Measurements from ENCODE around the gene TMEM255A.

The TMEM255A gene

GRCh38 chrX:120334603-120335002 is 23.3 kb upstream of the TMEM255A start:
- no peak for ATAC-seq
- TF ChIP-seq OSR1 (CRISPR knock-in tag; IDR thresholded peaks at IDR 0.05): no peak
- no peak for TF ChIP-seq RARB (CRISPR knock-in tag; IDR thresholded peaks at IDR 0.05)
- TF ChIP-seq ZNF565 (CRISPR knock-in tag; conservative IDR thresholded peaks at IDR 0.05; ENCODE audit: low read depth): no peak
- TF ChIP-seq SNAI2 (CRISPR knock-in tag; IDR thresholded peaks at IDR 0.05): no peak
- no peak for TF ChIP-seq TCF4 (CRISPR knock-in tag; IDR thresholded peaks at IDR 0.05; ENCODE audit: borderline replicate concordance)
- no peak for TF ChIP-seq PPARA (CRISPR knock-in tag; IDR thresholded peaks at IDR 0.05; ENCODE audit: borderline replicate concordance)
- TF ChIP-seq TOX (CRISPR knock-in tag; IDR thresholded peaks at IDR 0.05; ENCODE audit: borderline replicate concordance): no peak
- TF ChIP-seq ZNF70 (CRISPR knock-in tag; IDR thresholded peaks at IDR 0.05): no peak
- no peak for TF ChIP-seq POU6F1 (CRISPR knock-in tag; IDR thresholded peaks at IDR 0.05; ENCODE audit: borderline replicate concordance, low read depth)
- TF ChIP-seq ZFP3 (CRISPR knock-in tag; IDR thresholded peaks at IDR 0.05): no peak
- no peak for TF ChIP-seq ZFP30 (CRISPR knock-in tag; IDR thresholded peaks at IDR 0.05)
- TF ChIP-seq ARNTL (CRISPR knock-in tag; IDR thresholded peaks at IDR 0.05; ENCODE audit: borderline replicate concordance, low read depth): no peak
- TF ChIP-seq CSDC2 (CRISPR knock-in tag; IDR thresholded peaks at IDR 0.05): no peak
- TF ChIP-seq CREB5 (CRISPR knock-in tag; IDR thresholded peaks at IDR 0.05; ENCODE audit: low read depth): no peak
- TF ChIP-seq BACH2 (CRISPR knock-in tag; IDR thresholded peaks at IDR 0.05; ENCODE audit: borderline replicate concordance): no peak
- no peak for TF ChIP-seq ZC3H10 (CRISPR knock-in tag; IDR thresholded peaks at IDR 0.05)
- no peak for TF ChIP-seq ZNF8 (CRISPR knock-in tag; IDR thresholded peaks at IDR 0.05)
- TF ChIP-seq ISL1 (CRISPR knock-in tag; IDR thresholded peaks at IDR 0.05): no peak
- TF ChIP-seq TSHZ2 (CRISPR knock-in tag; IDR thresholded peaks at IDR 0.05): no peak

GRCh38 chrX:120334151-120334550 is 22.9 kb upstream of the TMEM255A start:
- ATAC-seq: no peak
- TF ChIP-seq ISL1 (CRISPR knock-in tag; IDR thresholded peaks at IDR 0.05) (no peak), ZNF70 (CRISPR knock-in tag; IDR thresholded peaks at IDR 0.05) (no peak), CSDC2 (CRISPR knock-in tag; IDR thresholded peaks at IDR 0.05) (no peak), PATZ1 (CRISPR knock-in tag; IDR thresholded peaks at IDR 0.05; ENCODE audit: borderline replicate concordance) (no peak), CSRNP3 (CRISPR knock-in tag; IDR thresholded peaks at IDR 0.05) (no peak), ZFP3 (CRISPR knock-in tag; IDR thresholded peaks at IDR 0.05) (no peak), ARNTL (CRISPR knock-in tag; IDR thresholded peaks at IDR 0.05; ENCODE audit: borderline replicate concordance, low read depth) (no peak), SNAI2 (CRISPR knock-in tag; IDR thresholded peaks at IDR 0.05) (no peak), GLIS3 (CRISPR knock-in tag; IDR thresholded peaks at IDR 0.05) (no peak), RARB (CRISPR knock-in tag; IDR thresholded peaks at IDR 0.05) (no peak), TOX (CRISPR knock-in tag; IDR thresholded peaks at IDR 0.05; ENCODE audit: borderline replicate concordance) (no peak), CREB5 (CRISPR knock-in tag; IDR thresholded peaks at IDR 0.05; ENCODE audit: low read depth) (no peak), PPARA (CRISPR knock-in tag; IDR thresholded peaks at IDR 0.05; ENCODE audit: borderline replicate concordance) (no peak), ZNF565 (CRISPR knock-in tag; conservative IDR thresholded peaks at IDR 0.05; ENCODE audit: low read depth) (no peak), ESRRG (CRISPR knock-in tag; IDR thresholded peaks at IDR 0.05) (no peak), TSHZ2 (CRISPR knock-in tag; IDR thresholded peaks at IDR 0.05) (no peak), OSR1 (CRISPR knock-in tag; IDR thresholded peaks at IDR 0.05) (no peak), ZFP30 (CRISPR knock-in tag; IDR thresholded peaks at IDR 0.05) (no peak), BACH2 (CRISPR knock-in tag; IDR thresholded peaks at IDR 0.05; ENCODE audit: borderline replicate concordance) (no peak)

Measured in SK-N-SH treated with all-trans-retinoic acid at 6 μM for 48 hours (cell line).